ENCODE results near the gene UTP14C.

GRCh38 chr13:52003541-52003940 is 20.9 kb upstream of the UTP14C start:
- TF ChIP-seq CTCF (IDR thresholded peaks at IDR 0.05): no peak
- TF ChIP-seq EZH2 (IDR thresholded peaks at IDR 0.05): no peak
- TF ChIP-seq EZH2phosphoT487 (IDR thresholded peaks at IDR 0.05): no peak
